Psoas muscle (tissue), 8 donors: ENCODE measurements around the gene SNAPC4. TPM values are rescaled to one million over a fixed set of nuclear protein-coding genes. Genes with fewer than 3 reads are reported as not detected.

Source experiments
- ATAC-seq, 4 donors: fragments of 200-7000 bp; cut with Tn5 transposase; one replicate each; pipeline ENCODE4 v1.9.1; 2020; ENCODE audit warnings: moderate library complexity in 3 of 4, mild to moderate bottlenecking in 2 of 4
- DNase-seq, 2 donors: peaks; one replicate each; pipeline ENCODE4 v3.0.0-alpha.2; 2020
- H3K27ac ChIP-seq: fragments of 200-600 bp; one replicate; pipeline ENCODE4 v1.8.0; 2022
- H3K27me3 ChIP-seq, 3 donors: fragments of 200-600 bp in 1 of 3; one replicate each; pipeline versions ENCODE4 v1.6.1 to v1.8.0; 2013 to 2022; ENCODE audit warnings: low read length in 2 of 3, mild to moderate bottlenecking in 2 of 3, moderate library complexity in 1 of 3; ENCODE audit not compliant: insufficient read depth in 3 of 3
- H3K36me3 ChIP-seq, 2 donors: fragments of 200-600 bp in 1 of 2; one replicate each; pipeline versions ENCODE4 v1.6.1 to v1.8.0; 2013 to 2022; ENCODE audit warnings: low read depth in 1 of 2, mild to moderate bottlenecking in 1 of 2, moderate library complexity in 1 of 2; ENCODE audit not compliant: insufficient read depth in 1 of 2
- H3K4me1 ChIP-seq: fragments of 200-600 bp; one replicate; pipeline ENCODE4 v1.8.0; 2022
- H3K4me3 ChIP-seq: fragments of 200-600 bp; one replicate; pipeline ENCODE4 v1.8.0; 2022; ENCODE audit warnings: mild to moderate bottlenecking
- H3K9me3 ChIP-seq: fragments of 200-600 bp; one replicate; pipeline ENCODE4 v1.8.0; 2022
- WGBS, 3 donors: extraction: QIAGEN DNeasy Blood & Tissue Kit; methylation state at CpG; one replicate each; pipeline versions ENCODE4 v1.1.6 to v1.1.7; 2013; 5-methylcytosine and 5-hydroxymethylcytosine counted together
- intact Hi-C, 2 donors: fragments of 100-400 bp; cut with DNase I; formaldehyde crosslinking; loops; one replicate each; pipeline versions ENCODE4 v1.11.0 to v1.14.2; 2022
- polyA plus RNA-seq, 3 donors: library from polyadenylated mRNA; stranded (reverse); fragments of 200-250 nt; gene quantifications; one replicate each; pipeline ENCODE4 v1.2.3, GENCODE V29; 2013
- total RNA-seq, 4 donors: library from RNA; stranded (reverse); fragmentation: NEBNext Ultra II Directional in 2 of 4; extraction: Animal tissue kit (Norgen Biotek cat#: 25700) in 2 of 4; gene quantifications; one replicate each; pipeline versions ENCODE4 v1.2.1 to v1.2.4, GENCODE V29; 2021 to 2023
- TF ChIP-seq, protein P1 (sequence below): fragments of 200-600 bp; IDR thresholded peaks from one replicate; pipeline ENCODE4 v1.8.0; 2022; ENCODE audit warnings: antibody characterized with exemption
- donor health status: healthy with polysubstance abuse.
- donor health status: DM: no; HTN: no; CAD: no; lungs with moderate emphysema.
- donor health status: Bipolar disorder and iron deficiency.
- donor health status: healthy.
- donor health status: DM: yes; HTN: yes; CAD: no.
- donor health status: DM: no; HTN: no; CAD: no.
- donor health status: DM: no; HTN: no; CAD: no.
- donor health status: DM: yes; HTN: yes; CAD: no.

The SNAPC4 gene
- total and polyA plus RNA-seq, 7 donors: 3.1 to 6.5 (median 4.6) TPM

DNA sequence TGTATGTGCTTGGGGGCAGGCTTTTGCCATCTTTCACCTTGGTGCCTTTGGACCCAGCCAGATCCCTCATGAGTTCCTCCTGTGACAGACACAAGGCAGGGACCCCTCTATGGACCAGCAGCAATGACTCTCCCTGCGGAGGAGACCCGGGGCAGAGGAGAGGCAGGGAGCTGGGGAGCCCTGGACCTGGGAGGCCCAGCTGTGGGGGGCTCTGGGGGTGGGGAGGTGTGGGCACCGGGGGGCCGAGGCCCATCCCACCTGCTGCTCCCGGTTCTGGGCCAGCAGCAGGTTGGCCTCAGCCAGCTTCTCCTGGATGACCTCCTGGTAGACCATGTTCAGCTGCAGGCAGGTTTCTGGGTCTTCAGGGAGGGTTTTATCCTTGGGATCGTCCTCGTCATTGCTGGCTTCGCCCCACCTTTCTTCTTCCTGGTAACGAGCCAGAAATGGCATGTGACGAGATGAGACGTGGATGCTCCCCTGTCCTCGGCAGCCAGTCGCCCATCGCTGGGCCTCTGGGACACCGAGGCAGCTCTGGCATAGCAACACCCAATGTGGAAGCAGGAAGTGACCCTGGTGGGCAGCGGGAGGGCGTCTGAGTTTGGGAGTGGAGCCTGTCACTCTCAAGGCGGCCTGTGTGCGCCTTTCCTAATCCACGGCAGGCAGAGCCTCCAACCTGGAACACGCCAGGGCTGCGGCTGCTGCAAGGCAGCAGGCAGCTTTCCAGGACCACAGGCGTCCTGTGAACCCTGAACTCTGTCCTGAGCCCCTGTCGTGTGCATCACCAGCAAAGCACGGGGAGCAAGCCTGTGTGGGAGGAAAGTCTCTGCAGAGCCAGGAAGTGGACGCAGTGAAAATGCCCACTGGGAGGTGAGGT, 4.4 kb downstream of the SNAPC4 start:
- TF ChIP-seq, protein P1, sequence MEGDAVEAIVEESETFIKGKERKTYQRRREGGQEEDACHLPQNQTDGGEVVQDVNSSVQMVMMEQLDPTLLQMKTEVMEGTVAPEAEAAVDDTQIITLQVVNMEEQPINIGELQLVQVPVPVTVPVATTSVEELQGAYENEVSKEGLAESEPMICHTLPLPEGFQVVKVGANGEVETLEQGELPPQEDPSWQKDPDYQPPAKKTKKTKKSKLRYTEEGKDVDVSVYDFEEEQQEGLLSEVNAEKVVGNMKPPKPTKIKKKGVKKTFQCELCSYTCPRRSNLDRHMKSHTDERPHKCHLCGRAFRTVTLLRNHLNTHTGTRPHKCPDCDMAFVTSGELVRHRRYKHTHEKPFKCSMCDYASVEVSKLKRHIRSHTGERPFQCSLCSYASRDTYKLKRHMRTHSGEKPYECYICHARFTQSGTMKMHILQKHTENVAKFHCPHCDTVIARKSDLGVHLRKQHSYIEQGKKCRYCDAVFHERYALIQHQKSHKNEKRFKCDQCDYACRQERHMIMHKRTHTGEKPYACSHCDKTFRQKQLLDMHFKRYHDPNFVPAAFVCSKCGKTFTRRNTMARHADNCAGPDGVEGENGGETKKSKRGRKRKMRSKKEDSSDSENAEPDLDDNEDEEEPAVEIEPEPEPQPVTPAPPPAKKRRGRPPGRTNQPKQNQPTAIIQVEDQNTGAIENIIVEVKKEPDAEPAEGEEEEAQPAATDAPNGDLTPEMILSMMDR: no peak
- Histone ChIP-seq H3K9me3 (no peaks in the 10 kb centered on the region), H3K36me3 (peaks cover 0 to 71% of the 10 kb centered on the region in 2 donors), H3K4me1 (peaks cover 10% of the 10 kb centered on the region), H3K27ac (no peak overlapping the region), H3K27me3 (no peaks in the 10 kb centered on the region), H3K4me3 (no peak overlapping the region)
- no peak for ATAC-seq
- intact Hi-C loops: no loop called here
- DNase-seq: peak in 1 of 2 donors; percentile 47
- WGBS, 3 donors: 82 to 89% (median 85%) methylated on average over 22 to 26 of the region's 26 CpGs

DNA sequence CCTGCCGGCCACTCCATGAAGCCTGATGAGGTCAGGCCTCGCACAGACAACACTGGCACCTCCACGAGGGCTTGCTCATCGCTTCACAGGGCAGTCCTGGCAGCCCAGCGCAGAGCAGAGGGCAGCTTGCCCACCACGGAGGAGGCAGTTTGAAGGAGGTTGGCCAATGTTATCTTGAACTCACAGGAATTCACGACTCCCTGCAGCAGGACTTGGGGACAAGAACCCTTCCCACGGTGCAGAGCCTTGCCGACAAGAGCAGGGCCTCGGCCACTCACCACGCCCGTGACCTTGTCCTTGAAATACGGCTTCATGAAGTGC, 5.0 kb downstream of the SNAPC4 start:
- H3K9me3 ChIP-seq: no peaks in the 10 kb centered on the region
- no peaks in the 10 kb centered on the region for H3K27me3 ChIP-seq
- DNase-seq (peak in 1 of 2 donors; percentile 46), ATAC-seq (no peak)
- H3K27ac ChIP-seq: no peak overlapping the region
- peaks cover under 1 to 74% of the 10 kb centered on the region in 2 donors for H3K36me3 ChIP-seq
- TF ChIP-seq, protein P1: no peak
- 88 to 94% (median 91%) methylated on average over 13 of the region's 13 CpGs for WGBS, 3 donors
- intact Hi-C loops: no loop called here
- peaks cover 10% of the 10 kb centered on the region for H3K4me1 ChIP-seq
- no peak overlapping the region for H3K4me3 ChIP-seq

DNA sequence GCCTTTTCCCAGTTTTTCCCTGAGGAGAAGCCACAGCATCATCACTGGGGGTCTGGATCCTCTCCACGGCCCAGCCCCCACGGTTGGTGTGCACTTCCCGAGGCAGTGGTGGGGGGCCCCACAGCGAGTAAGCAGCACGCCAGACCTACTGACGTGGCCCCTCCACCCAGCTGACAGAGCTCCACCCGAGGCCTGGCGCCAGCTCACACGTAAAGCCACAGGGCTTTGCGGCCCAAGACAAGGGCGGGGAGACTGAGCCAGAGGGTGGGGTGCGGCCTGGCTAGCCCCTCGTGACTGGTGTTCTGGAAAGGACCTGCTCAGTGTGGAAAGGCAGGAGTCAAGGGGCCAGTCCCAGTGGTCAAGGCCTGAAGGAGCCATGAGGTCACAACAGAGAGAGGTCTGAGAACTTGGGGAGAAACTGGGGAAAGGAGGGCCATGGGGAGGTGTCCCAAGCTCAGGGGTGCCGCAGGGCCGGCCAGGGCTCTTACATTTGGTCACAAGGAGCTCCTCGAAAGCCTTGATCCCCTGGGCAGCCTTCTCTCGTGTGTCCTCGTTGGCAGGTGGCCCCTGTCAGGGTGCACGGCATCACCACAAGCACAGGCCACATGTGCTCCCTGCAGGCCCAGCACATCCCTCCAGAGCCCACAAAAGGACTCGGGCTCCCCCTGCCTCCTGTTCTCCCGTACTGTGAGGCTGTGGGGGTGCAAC, 5.5 kb downstream of the SNAPC4 start:
- Histone ChIP-seq H3K4me1 (peaks cover 10% of the 10 kb centered on the region), H3K36me3 (peaks cover 2 to 79% of the 10 kb centered on the region in 2 donors)

DNA sequence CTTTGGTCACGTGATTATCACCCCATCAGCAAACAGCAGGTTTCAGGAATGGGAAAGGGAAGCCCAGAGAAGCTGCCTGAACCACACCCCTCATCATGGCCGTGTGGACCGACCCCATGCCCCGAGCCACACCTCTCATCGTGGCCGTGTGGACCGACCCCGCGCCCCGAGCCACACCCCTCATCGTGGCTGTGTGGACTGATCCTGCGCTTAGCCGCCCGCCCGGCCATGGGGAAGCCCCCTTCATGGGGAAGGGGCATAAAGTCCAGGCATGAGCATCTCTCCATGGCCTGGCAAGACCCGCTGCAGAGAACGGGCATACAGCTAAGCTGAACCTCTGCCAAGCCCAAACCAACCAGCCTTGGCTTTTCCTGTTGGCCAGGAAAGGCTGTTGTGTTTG, 6.4 kb downstream of the SNAPC4 start:
- Histone ChIP-seq H3K4me1 (peaks cover 1% of the 10 kb centered on the region), H3K9me3 (no peaks in the 10 kb centered on the region), H3K27ac (no peak overlapping the region), H3K4me3 (no peak overlapping the region), H3K27me3 (no peaks in the 10 kb centered on the region), H3K36me3 (peaks cover 2 to 88% of the 10 kb centered on the region in 2 donors)
- 86 to 89% (median 89%) methylated on average over 17 of the region's 17 CpGs for WGBS, 3 donors
- DNase-seq: peak in 1 of 2 donors; percentile 46
- ATAC-seq: no peak
- intact Hi-C loops: no loop called here
- TF ChIP-seq, protein P1: no peak

More for the DNA sequence above, 5.5 kb downstream of the SNAPC4 start:
- peak; percentile 66 to 70 for DNase-seq
- Histone ChIP-seq H3K27me3 (no peaks in the 10 kb centered on the region), H3K4me3 (no peak overlapping the region), H3K27ac (no peak overlapping the region), H3K9me3 (no peaks in the 10 kb centered on the region)
- intact Hi-C loops: no loop called here
- 86 to 89% (median 87%) methylated on average over 21 of the region's 21 CpGs for WGBS, 3 donors
- TF ChIP-seq, protein P1: no peak
- ATAC-seq: no peak
